PC-3 (cell line): Measurements from ENCODE around the gene COL25A1.

Source experiments
- EZH2 ChIP-seq: fragments of 300-600 bp; sonication (generic); IDR thresholded peaks from one replicate; pipeline ENCODE4 v1.6.1; 2017; ENCODE audit warnings: antibody characterized with exemption, mild to moderate bottlenecking, low read length; ENCODE audit not compliant: unreplicated experiment
- EZH2phosphoT487 ChIP-seq: fragments of 300-600 bp; sonication (generic); IDR thresholded peaks from 2 replicates; pipeline ENCODE4 v1.6.1; 2018; ENCODE audit warnings: mild to moderate bottlenecking, antibody characterized with exemption, low read length, borderline replicate concordance
- TF ChIP-seq, protein P1 (sequence below): fragments of 300-600 bp; sonication (generic); conservative IDR thresholded peaks from 2 replicates; pipeline ENCODE4 v1.5.1; 2017; ENCODE audit warnings: antibody characterized with exemption, low read depth, mild to moderate bottlenecking, low read length

DNA sequence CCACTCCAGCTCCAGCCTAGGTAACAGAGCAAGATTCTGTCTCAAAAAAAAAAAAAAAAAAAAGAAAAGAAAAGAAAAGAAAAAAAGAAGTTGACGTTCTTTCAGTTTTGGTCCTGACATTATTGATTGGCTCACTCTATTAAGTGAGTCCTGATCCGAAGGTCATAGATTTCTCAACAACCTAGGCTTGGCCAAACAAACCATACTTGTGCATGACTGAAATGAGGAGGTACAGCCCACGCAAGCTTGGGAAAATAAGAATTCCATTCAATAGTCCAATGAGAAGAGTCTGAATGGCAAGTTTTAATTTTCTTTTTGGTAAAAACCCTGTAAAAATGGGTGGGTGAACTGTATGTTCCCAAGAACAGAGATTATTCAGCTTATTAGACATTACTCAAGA lies 536.4 kb downstream of the COL25A1 start:
- TF ChIP-seq, protein P1, sequence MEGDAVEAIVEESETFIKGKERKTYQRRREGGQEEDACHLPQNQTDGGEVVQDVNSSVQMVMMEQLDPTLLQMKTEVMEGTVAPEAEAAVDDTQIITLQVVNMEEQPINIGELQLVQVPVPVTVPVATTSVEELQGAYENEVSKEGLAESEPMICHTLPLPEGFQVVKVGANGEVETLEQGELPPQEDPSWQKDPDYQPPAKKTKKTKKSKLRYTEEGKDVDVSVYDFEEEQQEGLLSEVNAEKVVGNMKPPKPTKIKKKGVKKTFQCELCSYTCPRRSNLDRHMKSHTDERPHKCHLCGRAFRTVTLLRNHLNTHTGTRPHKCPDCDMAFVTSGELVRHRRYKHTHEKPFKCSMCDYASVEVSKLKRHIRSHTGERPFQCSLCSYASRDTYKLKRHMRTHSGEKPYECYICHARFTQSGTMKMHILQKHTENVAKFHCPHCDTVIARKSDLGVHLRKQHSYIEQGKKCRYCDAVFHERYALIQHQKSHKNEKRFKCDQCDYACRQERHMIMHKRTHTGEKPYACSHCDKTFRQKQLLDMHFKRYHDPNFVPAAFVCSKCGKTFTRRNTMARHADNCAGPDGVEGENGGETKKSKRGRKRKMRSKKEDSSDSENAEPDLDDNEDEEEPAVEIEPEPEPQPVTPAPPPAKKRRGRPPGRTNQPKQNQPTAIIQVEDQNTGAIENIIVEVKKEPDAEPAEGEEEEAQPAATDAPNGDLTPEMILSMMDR, result no peak
- TF ChIP-seq EZH2 (no peak), EZH2phosphoT487 (no peak)
